ENCODE data around the gene SPTLC3.
"Not testable (repeated sequence)": the region's sequence is repeated elsewhere in the genome, so short reads cannot be mapped to it uniquely, and the experiment has no call there.

SPTLC3 gene

DNA sequence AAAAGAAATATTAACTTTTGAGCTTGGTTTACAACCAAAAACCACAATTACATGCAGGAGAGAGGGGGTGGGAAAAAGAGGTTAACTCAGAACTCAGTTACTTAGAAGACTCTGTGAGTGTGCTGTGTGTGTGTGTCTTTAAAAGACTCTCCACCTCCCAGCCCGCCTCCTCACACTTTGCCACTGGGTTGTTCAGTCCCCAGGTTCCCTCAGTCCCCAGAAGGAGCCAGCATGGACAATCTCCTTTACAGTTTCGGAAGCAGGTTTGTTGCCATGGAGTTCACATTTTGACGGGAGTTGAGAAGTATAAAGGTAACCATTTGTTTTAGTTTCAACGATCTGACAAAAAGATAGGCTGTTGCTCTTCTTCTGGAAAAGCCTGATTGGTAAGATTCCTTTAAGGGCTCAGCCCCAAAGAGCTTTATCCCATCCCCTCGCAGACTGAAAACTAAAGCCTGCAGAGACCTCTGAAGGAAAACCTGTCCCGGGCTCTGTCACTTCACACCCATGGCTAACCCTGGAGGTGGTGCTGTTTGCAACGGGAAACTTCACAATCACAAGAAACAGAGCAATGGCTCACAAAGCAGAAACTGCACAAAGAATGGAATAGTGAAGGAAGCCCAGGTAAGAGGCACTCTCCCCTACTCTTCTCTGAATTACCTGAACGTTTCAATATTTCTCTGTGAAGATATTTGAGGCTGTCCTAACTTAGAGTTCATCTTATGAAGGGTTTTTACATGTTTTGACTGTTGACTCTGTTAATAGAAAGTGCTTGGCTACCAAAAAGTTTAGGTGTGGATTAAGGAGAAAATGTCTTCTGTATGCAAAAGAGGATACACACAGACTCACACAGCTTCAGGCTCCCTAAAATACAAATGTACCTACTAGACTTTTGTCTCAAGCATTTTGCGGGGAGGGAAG is at the start of gene SPTLC3:
Gene SPTLC3, plus strand, starts transcription at position 212 of the 921 bp plus-strand sequence. Its CDS starts 296 bp downstream, at position 508.
- DNase-seq = no peak

DNA sequence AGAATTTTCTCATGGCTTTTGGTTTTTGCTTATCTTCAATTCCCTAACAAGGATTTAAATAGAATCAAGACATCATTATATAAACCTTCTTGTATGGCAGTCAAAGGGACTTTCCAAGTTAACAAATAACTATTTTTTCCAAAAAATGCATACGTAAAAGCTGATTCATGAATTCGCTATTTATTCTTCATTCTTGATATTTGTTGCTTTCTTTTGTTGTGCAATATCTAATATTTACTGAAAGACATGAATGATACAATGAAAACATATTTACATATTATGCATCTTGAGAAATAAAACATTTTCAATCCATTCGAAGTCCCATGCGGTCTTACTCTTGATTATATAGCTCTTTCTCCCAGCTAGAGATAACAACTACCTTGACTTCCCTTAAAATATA is 47.0 kb upstream of the SPTLC3 start:
- no peak for DNase-seq

DNA sequence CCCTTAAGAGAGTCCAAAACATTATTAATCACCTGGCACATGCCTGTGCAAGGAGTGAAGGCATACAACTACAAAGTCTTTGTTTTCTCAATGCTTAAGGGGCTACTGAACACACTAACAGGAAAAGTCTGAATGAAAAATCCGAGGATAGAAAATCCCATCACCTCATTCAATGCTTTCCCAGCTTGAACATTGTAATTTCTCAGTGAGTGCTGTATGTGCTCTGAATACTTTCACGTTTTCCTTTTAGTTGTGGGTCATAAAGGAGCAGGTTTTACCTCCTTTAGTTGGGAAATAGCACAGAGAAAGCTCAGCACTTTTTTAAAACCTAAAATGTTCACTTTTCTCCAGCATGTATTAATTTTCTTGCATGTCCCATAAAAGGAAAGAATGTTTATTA is 45.9 kb upstream of the SPTLC3 start:
- DNase-seq = no peak

DNA sequence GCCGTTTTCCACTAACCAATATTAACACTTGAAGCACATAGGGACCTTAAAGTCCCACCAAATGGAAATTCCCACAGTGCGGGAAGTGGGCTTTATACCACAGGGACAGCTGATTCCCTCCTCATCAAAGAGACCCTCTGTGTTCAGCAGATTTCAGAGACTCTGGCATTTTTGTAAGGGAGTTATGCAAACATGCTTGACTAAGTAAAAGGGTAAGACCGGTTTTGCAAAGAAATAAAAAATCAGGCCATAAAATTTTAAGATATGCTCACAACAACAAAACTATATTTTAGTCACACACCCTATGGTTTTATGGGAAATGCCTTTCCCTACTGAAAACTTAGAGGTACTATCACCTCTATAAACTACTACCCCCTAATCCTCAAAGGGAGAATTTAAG is 45.4 kb upstream of the SPTLC3 start:
- DNase-seq = no peak

DNA sequence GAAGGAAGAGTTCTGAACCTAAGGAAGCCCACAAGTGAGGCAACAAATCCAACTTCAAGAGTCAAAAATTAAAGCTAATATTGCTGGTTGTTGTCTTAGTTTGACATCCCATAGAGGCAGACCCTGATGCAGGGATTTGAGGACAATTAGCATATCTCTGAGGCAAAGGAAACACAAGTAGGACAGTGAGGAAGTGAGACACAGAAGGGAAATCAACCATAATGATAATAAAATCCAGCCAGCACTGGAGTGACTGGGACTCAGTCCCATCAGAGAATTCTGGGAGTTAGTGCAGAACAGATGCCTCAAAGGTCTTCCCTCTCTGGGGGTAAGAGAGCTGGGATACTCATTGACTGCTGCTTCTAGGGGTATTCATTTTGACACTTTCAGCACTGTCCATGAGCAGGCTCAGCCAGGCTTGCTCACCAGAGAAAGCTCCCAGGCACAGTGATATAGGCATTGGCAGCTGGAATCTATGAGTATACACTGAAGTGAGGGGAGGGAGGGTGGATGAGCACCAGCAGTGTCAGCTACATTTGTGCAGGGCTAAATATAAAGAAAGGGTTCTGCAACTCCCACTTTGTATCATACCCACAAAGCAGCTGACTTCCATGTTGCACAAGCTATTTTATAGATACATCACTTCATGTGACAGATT is 43.4 kb upstream of the SPTLC3 start:
- DNase-seq = no peak

DNA sequence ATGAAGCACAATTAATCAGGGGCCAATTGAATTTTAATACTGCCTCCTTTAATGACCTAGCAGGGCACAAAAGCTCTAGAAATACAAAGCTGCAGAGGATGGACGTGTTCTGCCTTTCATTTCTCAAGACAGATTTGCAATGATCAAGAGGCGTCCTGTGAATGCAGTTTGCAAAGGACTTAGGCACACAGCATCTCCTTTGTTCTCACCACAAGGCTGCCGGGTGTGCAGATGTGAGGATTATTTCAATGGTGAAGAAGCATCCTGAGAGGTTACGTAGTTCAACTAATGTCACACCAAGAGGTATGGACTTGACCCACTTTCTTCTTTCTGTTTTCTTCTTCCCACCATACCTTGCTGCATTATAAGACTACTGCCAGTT is 42.9 kb upstream of the SPTLC3 start:
- DNase-seq = no peak

DNA sequence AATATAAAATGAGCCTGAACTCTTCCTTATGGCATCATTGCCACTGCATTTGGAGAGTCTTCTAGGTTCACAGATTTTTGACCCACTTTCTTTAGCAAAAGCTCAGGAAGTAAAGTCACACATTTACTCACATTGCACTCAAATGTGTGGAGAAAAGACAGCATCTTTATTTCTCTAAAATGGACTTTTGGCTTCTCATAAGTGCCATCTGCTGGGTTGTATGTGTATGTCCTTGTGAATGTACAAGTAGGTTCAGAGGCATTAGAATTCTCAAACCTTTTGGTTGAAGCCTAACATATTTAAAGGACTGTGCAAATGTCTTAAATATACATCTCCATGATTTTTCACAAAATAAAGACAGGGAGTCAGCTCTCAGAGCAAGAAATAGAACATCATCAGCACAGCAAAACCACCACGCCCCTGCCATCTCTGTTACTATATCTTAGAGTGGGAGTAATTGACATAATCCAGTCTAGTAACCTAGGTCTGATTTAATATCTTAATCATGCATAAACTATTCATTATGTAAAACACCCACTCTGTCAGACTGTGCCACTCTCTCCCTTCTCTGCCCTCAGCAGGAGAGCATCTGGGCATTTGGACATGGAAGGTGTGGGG is 42.2 kb upstream of the SPTLC3 start:
- DNase-seq = peak in 1 of 2 experiments; percentile 8

DNA sequence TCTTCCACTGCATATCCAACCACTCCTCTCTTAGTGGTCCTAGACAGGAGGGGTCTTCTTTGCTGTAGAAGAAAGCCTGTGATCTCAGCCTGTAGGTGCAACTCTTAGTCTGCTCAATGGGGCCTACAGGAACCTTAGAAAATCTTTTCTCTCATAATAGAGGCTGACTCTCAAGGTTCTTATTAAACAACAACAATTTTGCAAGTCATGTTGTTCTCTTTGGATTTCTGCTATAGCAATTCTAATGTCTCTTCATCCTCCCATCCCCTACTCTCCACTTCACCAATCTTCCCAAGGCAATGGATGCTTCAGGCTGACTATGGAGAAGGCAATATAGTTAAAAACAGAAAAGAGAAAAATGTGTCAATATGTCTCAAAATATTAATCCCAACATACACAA is 40.8 kb upstream of the SPTLC3 start:
- DNase-seq = no peak

DNA sequence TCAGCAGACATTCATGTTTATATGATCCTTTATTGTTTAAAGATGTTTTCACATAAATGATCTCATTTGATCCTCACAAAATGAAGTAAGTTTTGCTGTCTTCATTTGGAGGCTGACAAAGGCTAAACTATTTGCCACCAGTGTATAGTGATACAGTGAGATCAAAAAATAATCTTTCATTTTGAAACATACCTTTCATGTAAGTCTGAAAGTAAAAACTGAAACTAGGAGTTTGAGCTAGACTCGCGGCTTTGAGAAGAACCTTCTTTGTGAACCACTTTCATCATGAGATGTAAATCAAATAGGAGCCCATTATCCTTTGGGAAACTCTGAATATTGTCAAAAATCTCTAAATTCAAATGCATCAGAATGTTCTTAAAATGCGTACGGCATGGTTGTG is 40.3 kb upstream of the SPTLC3 start:
- no peak for DNase-seq

DNA sequence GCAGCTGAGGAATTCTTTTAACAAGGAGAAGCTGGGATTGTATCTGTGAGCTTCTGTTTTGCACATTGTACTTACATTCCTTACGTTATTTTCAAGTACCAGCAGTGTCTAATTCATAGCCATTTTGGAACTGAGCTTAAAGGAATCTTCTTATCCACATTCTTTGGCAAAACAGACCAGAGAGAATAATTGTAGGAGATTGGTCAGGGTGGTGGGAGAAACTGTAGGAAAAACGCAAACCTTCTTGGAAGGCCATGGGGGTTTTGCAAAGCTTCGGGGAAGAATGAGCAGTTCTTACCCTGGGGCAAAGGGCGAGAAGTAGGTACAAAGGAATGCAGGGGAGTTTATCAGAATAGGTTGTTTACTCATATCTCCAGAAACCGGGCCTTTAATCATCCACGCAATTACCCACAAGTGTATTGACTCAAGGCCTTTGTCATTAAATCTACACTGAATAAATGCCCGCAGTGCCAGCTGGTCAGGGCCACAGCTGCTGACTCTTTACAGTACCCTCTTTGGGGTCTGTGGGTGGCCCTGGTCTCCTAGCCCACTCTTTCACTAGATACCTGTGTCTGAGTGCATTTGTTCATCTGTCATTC is 39.6 kb upstream of the SPTLC3 start:
- no peak for DNase-seq

DNA sequence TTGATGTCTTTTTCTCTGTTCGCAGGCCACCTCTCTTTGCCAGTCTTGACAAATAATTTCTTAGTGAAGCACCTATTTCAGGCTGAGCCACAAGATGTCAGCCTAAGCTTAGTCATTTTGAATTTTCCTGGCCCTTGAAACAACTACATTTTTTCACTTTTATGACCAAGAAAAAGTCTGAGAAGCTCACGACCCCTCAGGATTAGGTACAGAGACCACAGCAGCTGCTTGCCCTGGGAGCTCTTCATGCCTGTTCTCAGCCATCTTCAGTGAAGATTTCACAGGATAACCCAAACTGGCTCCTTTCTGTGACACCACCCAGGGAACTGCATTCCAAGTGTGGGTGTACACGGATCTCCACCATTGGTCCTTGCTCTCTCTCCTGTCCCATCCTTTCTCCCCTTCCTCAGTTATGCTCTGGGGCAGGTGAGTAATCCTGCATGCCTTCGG is 38.4 kb upstream of the SPTLC3 start:
- peak in 1 of 2 experiments; percentile 4 for DNase-seq

DNA sequence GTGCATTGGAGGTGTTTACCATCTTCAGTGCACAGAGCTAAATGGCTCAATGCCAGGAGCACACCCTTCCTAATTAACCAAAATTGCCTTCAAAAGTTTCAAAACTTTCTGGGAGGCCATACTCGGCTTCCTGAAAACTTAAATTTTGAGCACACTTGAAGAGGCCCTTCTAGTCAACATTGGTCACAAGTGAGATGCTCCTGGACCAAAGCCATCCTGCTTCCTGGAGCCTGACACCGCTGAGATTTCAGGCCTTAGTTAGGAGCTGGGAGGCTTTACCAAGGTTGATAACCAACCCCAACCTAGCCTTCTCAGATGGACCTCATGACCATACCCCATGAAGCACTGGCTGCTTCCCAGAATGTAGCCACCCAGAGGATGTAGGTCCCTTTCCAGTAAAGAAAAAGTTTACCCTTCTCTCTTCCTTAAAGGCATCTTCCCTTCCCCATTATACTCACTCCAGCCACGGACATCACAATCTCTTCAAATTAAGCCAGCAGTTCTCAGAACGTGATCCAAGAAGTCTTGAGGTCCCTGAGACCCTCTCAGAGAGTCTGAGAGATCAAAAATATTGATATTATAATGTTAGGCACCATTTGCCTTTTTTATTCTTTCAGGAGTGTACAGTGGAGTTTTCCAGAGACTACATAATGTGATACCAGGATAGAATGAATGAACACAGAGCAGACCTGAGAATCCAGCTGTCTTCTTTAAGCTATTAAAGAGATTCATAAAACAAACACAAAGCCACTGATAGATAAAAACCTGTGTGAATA is 32.8 kb upstream of the SPTLC3 start:
- no peak for DNase-seq

DNA sequence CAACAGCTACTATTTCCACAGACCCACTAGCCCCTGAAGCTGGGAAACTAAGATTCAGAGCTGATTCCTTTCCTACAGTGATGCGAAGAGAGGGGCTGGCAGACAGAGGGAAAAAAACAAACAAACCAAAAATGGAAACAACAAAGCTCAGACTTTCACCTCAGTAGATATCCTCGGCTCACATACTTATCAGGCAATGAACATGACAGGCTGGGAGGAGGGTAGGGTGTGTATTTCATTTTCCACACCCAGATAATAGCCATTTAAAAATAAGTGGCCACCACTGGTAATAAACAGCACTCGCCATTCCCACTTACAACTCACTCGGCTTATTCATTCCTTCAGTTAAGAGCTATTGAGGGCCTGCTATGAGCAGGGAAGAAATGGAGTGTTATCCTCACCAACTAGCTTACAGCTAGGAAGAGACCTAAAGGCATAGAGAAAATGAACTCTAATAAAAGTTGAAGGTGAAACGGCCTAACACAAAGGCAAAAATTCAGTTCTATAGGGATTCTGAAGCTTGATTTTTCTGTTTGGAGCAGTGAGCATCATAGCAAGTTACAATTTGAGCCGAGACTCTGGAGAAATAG is 32.0 kb upstream of the SPTLC3 start:
- DNase-seq = no peak

DNA sequence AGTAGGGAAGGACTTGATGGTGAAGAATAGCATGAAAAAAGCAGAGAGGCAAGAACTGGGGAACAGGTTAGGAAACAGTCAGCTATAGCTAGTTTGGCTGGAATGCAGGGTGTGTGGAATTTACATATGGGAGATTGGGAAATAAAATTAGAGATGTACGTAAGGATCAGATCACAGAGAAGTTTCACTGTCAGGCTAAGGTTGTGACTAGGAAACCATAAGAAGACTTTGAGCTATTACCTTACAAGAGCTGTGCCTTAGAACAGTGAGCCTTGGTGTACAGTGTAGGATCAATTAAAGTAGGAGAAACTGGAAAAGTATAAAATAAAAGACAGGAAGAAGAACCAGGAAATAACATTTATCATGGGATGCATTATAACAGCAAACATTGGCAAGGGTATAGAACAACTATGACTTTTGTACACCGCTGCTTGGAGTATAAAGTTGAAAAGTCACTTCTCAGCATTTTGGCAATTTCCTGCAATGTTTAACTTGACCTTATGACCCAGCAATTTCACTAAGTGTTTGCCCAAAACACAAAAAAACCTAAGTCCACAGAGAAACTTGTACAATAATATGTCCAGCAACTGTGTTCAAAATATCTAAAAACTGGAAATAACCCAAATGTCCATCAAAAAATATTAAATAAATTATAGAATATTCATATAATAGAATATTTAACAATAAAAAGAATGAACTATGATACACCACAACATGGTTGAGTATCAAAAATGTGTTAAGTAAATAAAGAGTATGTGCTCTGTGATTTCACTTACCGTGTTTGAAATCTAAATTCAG is 31.2 kb upstream of the SPTLC3 start:
- no peak for DNase-seq

DNA sequence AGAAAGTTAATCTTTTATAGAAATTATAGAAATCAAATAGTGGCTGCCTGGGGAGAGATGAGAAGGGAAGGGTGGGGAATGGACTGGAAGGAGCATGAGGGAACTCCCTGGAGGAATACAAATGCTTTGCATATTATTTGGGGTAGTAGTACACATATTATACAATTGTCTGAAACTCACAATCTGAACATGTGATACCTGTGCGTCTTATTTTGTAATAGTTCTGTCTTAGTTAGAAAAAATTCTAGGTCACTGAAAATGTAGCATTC is 30.7 kb upstream of the SPTLC3 start:
- DNase-seq = no peak

DNA sequence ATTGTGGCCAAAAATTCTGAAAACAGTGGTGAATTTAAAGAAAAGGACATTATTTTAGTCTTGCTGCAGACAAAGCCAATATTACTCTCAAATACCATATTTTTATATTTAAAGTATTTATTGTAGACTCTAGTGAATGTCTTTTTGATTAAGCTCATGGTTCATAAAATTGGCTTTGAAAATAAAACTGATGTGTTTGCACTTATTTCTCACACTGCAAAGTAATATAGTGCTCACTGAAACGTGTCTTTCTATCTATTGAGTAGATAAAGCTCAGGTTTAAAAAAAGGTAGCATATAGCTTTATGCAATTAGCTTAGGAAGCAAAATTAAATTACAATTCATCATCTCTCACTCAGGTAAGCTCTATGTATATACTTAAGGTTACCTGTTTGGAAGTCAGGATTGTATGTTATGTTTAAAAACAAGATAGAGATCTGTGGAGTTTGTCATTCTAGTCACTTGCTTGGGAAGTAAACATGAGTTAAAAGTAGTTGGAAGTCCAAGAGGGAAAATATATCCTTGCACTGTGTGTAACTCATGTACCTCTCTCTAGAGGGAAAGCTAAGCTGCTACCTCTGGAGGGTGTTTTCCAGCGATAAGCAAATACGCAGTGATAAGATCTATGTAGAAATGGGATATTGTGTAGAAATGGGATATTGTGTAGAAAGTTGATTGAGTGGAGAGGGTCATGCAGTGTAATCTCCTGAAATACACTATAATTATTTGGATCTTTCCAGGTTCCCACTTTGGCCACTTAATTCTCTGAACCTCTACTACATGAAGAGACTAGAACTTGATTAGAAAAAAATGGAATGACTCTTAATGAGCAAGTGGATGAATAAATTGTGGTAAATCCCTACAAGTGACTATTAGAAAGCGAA is 29.9 kb upstream of the SPTLC3 start:
- no peak for DNase-seq

DNA sequence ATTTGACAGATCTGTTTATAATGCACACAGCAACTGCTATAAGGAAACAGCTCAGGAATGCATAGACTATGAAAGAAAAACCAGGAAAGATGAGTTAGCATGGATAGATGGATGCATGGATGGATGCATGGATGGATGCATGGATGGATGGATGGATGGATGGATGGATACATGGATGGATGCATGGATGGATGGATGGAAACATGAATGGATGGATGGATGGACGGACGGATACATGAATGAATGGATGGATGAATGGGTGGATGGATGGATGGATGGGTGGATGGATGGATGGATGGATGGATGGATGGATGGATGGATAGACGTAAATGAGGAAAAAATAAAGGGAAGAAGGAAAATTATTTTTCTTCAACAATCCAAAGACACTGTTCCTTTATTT is 29.1 kb upstream of the SPTLC3 start:
- DNase-seq = not testable (repeated sequence)

DNA sequence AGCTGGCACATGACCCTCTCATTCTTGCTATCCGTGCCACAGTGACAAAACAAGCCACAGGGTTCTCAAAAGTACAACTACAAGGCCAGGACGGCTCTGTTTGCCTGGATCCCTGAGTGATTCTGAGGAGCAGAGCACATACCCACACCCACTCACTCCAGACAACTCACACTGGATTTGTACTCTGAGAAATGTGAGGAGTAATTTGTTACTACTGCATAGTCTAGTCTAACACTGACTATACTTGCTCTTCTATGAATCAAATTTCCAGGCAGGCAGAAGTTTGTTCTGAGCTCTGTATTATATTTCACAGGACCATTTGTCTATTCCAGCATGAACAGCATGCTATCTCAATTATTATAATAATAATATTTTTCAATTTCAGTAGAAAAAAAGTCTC is 26.7 kb upstream of the SPTLC3 start:
- DNase-seq = no peak

DNA sequence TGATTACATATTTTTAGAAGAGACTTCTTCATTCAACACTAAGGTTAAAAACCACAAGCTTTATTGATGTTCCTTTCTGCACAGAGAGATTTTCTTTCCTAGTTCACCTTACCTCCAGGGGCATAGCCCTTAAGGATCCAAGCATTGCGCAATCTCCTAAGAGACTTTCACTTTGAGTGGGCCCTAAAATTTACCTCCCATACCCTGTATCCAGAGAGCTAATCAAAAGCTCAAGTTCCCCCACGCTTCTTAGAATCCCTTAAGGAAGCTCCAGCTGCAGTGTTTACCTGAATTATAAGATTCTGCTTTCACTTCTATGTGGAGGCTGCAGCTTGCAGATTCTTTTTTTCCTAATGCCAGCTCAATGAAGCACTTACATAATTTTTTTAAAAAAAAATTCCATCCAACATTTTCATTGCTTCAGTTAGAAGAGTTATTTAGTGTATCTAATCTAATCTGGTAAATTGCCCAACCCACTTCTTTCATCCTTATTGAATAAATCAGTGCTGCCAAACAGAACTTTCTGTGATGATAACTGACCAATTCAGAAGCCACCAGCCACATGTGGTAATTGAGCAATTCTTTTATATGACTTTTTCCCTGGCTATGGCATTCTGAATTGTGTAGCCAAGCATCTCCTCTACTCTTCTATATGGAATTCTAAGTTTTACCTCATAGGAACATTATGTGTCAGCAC is 24.6 kb upstream of the SPTLC3 start:
- no peak for DNase-seq

DNA sequence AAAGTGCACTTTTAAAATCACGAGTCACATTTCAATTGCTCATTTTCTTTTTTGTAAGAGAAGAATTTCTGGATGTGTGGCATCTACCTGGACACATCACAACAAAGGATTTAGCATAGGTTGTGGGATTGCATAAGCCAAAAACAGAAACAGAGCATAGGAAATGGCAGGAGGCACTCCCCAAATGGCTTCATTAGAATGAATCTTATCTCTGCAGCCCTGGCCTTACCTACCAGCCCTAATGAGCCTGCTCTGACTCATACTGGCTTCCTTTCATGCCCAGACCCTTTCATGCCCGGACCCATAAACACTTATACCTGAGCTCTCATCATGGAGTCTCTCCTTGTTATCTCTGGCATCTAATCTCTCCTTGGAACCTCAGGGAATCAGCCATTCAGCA is 23.9 kb upstream of the SPTLC3 start:
- no peak for DNase-seq

Measured in NCI-H2081 (cell line).